Measurements from ENCODE around the gene TASL. TPM values are rescaled to one million over a fixed set of nuclear protein-coding genes. Genes with fewer than 3 reads are reported as not detected.
A peak's percentile ranks its signal among the peaks of the same experiment; 100 is the strongest.

Gene TASL
- polyA plus RNA-seq, 3 donors, result 22.2 to 34.4 (median 28.7) TPM

DNA sequence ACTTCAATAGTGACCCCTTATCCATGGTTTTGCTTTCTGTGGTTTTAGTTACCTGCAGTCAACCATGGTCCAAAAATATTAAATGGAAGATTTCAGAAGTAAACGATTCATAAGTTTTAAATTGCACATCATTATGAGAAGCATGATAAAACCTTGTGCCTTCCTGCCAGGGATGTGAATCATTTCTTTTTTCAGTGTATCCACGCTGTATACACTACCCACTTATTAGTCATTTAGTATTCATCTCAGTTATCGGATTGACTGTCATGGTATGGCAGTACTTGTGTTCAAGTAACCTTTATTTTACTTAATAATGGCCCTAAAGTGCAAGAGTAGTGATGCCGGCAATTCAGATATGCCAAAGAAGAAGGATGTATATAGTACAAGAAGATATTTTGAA, 37.7 kb upstream of the TASL start:
- H3K27me3 ChIP-seq (ENCODE audit: control insufficient read depth in 2 of 2, insufficient read depth in 2 of 2, low read length in 2 of 2), result no peaks in the 10 kb centered on the region
- Mint-ChIP-seq H3K27me3 (ENCODE audit: low read depth in 3 of 3) (peaks cover 0 to 5% (median 0%) of the 10 kb centered on the region in 3 donors), H3K9me3 (peaks cover 0 to 10% (median 3%) of the 10 kb centered on the region in 7 donors), H3K4me3 (no peak overlapping the region), H3K4me1 (peaks cover 37% of the 10 kb centered on the region), H3K27ac (peak overlapping the region in 5 of 7 donors; percentile 7 to 96 (median 70)), H3K36me3 (no peaks in the 10 kb centered on the region)
- no peak overlapping the region for H2AFZ ChIP-seq (ENCODE audit: insufficient read depth, low read depth, low read length, poor library complexity, severe bottlenecking)
- H3K4me3 ChIP-seq (replicated peaks in 1 of 3; ENCODE audit: low read depth in 2 of 3, low read length in 3 of 3), result no peak overlapping the region
- TF ChIP-seq CTCF (IDR thresholded peaks at IDR 0.05), result no peak
- intact Hi-C loops (cut with micrococcal nuclease), result no loop called here
- WGBS (ENCODE audit: insufficient coverage), result no CpG with 5 or more reads among the region's 4 CpGs
- no peaks in the 10 kb centered on the region for H3K9me3 ChIP-seq (replicated peaks in 1 of 2; ENCODE audit: control insufficient read depth in 1 of 2, insufficient read depth in 1 of 2, low read length in 2 of 2)
- H3K4me2 ChIP-seq (replicated peaks; ENCODE audit: extremely low read depth, low read length, poor library complexity, severe bottlenecking), result no peak overlapping the region
- H3K4me1 ChIP-seq (ENCODE audit: control insufficient read depth in 1 of 2, insufficient read depth in 2 of 2, low read length in 2 of 2), result peaks cover 45 to 61% of the 10 kb centered on the region in 2 donors
- peak overlapping the region in 1 of 2 donors; percentile 57 for H3K27ac ChIP-seq (ENCODE audit: low read depth in 1 of 2, low read length in 2 of 2)
- H4K20me1 ChIP-seq (ENCODE audit: insufficient read depth, low read length), result no peaks in the 10 kb centered on the region
- no peaks in the 10 kb centered on the region for H3K36me3 ChIP-seq (replicated peaks in 1 of 2; ENCODE audit: control insufficient read depth in 1 of 2, insufficient read depth in 2 of 2, low read length in 2 of 2)
- DNase-seq, result peak; percentile 51 to 72 (median 64)
- H3K79me2 ChIP-seq (ENCODE audit: insufficient read depth, low read length), result peaks cover 55% of the 10 kb centered on the region
- H3K9ac ChIP-seq (ENCODE audit: insufficient read depth, low read length, poor library complexity, severe bottlenecking), result no peak overlapping the region

GRCh38 chrX:30613721-30614120, 36.2 kb upstream of the TASL start:
- Mint-ChIP-seq H3K4me3 (peak overlapping the region; percentile 74 to 84), H3K36me3 (no peaks in the 10 kb centered on the region), H3K9me3 (peaks cover 0 to 10% (median 3%) of the 10 kb centered on the region in 7 donors), H3K27ac (peak overlapping the region; percentile 94 to 96 (median 95)), H3K4me1 (peaks cover 31% of the 10 kb centered on the region), H3K27me3 (ENCODE audit: low read depth in 3 of 3) (peaks cover 0 to 5% (median 0%) of the 10 kb centered on the region in 3 donors)
- intact Hi-C loops (cut with micrococcal nuclease), result loop anchor here in 1 of 2 donors (5.0 kb wide), 1 partner anchor 41 kb away; no protein-coding TSS in a partner anchor
- Histone ChIP-seq H3K27me3 (ENCODE audit: control insufficient read depth in 2 of 2, insufficient read depth in 2 of 2, low read length in 2 of 2) (no peaks in the 10 kb centered on the region), H3K4me2 (replicated peaks; ENCODE audit: extremely low read depth, low read length, poor library complexity, severe bottlenecking) (peak overlapping the region; percentile 60), H3K4me3 (replicated peaks in 1 of 3; ENCODE audit: low read depth in 2 of 3, low read length in 3 of 3) (peak overlapping the region; percentile 17 to 62 (median 34)), H4K20me1 (ENCODE audit: insufficient read depth, low read length) (no peaks in the 10 kb centered on the region), H3K79me2 (ENCODE audit: insufficient read depth, low read length) (peaks cover 51% of the 10 kb centered on the region), H2AFZ (ENCODE audit: insufficient read depth, low read depth, low read length, poor library complexity, severe bottlenecking) (no peak overlapping the region), H3K9ac (ENCODE audit: insufficient read depth, low read length, poor library complexity, severe bottlenecking) (peak overlapping the region; percentile 68), H3K9me3 (replicated peaks in 1 of 2; ENCODE audit: control insufficient read depth in 1 of 2, insufficient read depth in 1 of 2, low read length in 2 of 2) (no peaks in the 10 kb centered on the region), H3K4me1 (ENCODE audit: control insufficient read depth in 1 of 2, insufficient read depth in 2 of 2, low read length in 2 of 2) (peaks cover 34 to 46% of the 10 kb centered on the region in 2 donors), H3K27ac (ENCODE audit: low read depth in 1 of 2, low read length in 2 of 2) (peak overlapping the region; percentile 88 to 92), H3K36me3 (replicated peaks in 1 of 2; ENCODE audit: control insufficient read depth in 1 of 2, insufficient read depth in 2 of 2, low read length in 2 of 2) (no peaks in the 10 kb centered on the region)
- no CpG with 5 or more reads among the region's 5 CpGs for WGBS (ENCODE audit: insufficient coverage)
- no peak for TF ChIP-seq CTCF (IDR thresholded peaks at IDR 0.05)
- DNase-seq, result peak; percentile 87 to 88 (median 87)

Data from CD14-positive monocyte (primary cell).